Lower leg skin (tissue), 3 donors: ENCODE measurements around the gene COL21A1.

ENCODE experiments used
- POLR2A ChIP-seq, 2 donors: fragments of 450-650 bp; IDR thresholded peaks; one replicate each; pipeline ENCODE4 v1.6.1; 2016 to 2017; ENCODE audit warnings: antibody characterized with exemption in 2 of 2, mild to moderate bottlenecking in 1 of 2, moderate library complexity in 1 of 2
- TF ChIP-seq, protein P1 (sequence below), 3 donors: fragments of 450-650 bp; IDR thresholded peaks; one replicate each; pipeline ENCODE4 v1.5.1; 2016; ENCODE audit warnings: antibody characterized with exemption in 3 of 3, mild to moderate bottlenecking in 3 of 3, moderate library complexity in 2 of 3

DNA sequence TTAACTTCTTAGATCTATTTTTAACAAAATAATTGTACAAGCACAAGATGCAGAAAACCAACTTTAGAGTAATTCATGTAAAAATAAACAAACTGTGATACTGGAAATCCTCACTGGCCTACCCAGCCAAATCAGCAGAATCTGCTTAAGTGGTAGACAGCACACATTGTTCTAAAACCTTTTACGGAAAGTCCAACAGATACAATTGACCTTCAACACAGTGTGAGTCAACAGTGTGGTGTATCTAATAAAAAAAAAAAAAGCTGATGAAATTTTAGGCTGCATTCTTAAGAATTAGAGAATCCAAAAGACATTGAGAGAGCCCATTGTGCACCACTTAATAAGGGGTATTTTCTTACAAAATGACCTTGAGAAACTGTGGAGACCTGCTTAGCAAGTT, 174.5 kb downstream of the COL21A1 start:
- TF ChIP-seq, protein P1, sequence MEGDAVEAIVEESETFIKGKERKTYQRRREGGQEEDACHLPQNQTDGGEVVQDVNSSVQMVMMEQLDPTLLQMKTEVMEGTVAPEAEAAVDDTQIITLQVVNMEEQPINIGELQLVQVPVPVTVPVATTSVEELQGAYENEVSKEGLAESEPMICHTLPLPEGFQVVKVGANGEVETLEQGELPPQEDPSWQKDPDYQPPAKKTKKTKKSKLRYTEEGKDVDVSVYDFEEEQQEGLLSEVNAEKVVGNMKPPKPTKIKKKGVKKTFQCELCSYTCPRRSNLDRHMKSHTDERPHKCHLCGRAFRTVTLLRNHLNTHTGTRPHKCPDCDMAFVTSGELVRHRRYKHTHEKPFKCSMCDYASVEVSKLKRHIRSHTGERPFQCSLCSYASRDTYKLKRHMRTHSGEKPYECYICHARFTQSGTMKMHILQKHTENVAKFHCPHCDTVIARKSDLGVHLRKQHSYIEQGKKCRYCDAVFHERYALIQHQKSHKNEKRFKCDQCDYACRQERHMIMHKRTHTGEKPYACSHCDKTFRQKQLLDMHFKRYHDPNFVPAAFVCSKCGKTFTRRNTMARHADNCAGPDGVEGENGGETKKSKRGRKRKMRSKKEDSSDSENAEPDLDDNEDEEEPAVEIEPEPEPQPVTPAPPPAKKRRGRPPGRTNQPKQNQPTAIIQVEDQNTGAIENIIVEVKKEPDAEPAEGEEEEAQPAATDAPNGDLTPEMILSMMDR (IDR thresholded peaks at IDR 0.05), result no peak
- TF ChIP-seq POLR2A (IDR thresholded peaks at IDR 0.05), result no peak
